Activated CD4-positive, CD25-positive, alpha-beta regulatory T cell (primary cell): ENCODE measurements around the gene PLXDC1.
"Not testable (repeated sequence)": the region's sequence is repeated elsewhere in the genome, so short reads cannot be mapped to it uniquely, and the experiment has no call there.

ENCODE experiments used
- DNase-seq, 4 experiments: peaks; one replicate each; lab custom pipeline; 2025; lab: John Stamatoyannopoulos, UW

Gene PLXDC1

GRCh38 chr17:39125143-39125875 is 26.1 kb downstream of the PLXDC1 start:
- no peak for DNase-seq

GRCh38 chr17:39123627-39124026 is 27.8 kb downstream of the PLXDC1 start:
- DNase-seq: no peak

GRCh38 chr17:39122991-39123390 is 28.4 kb downstream of the PLXDC1 start:
- no peak for DNase-seq

DNA sequence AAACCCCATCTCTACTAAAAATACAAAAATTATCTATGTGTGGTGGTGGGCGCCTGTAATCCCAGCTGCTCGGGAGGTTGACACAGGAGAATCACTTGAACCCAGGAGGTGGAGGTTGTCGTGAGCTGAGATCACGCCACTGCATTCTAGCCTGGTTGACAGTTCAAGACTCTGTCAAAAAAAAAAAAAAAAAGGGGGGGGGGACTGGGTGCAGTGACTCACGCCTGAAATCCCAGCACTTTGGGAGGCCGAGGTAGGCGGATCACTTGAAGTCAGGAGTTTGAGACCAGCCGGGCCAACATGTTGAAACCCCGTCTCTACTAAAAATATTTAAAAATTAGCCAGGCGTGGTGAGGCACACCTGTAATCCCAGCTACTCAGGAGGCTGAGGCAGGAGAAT is 29.5 kb downstream of the PLXDC1 start:
- not testable (repeated sequence) for DNase-seq

DNA sequence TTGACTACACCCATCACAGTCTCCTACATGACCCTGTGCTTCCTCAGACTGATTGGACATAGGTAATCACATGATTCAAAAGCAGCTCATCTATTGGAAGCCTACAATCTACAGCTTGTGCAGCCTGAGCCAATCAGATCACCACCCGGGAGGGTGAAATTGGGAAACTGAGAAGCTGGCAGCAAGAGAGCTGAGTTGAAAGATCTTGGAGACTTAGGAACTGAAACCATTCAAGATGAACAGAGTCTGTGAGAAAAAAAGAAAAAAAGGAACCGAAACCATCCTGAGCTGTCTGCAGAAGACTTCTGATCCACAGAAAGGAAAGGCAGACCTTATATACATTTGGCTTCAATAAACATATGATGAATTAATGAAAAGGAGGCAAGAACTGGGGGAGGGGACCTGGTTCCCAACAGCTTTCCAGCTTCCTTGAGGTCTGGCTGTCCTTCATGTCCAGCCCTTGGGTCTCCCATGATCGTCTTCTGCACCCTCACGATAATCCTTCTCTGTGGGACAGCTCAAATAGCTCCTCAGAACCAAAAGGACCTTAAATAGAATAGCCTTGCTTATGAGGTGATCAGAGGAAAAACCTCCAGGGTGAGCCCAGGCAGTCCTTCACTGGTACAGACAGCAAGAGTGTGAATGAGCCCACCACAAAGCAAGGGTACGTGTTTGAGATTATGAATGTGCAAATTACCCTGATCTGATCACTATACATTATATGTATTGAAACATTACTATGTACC is 32.6 kb downstream of the PLXDC1 start:
- DNase-seq: no peak

- no peak for DNase-seq
These were observed 35.2 kb downstream of the PLXDC1 start for GRCh38 chr17:39116224-39116623.

DNA sequence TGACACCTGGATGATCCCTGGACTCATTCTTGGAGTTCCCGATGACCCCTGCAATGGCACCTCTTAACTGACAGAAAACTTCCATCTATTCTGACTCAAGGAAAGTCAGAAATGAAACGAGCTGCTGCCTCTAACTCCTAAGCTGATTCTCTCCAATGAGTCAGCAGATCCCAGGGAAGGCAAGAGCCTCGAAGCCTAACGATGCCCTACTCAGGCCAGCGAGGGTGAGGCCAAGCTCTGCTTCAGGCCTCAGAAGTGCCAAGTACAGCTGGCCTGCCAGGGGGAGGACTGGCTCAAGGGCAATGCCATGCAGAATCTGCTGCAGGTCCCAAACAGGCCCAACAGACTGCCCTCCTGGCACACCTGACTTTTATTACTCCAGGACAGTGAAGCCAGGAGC is 36.3 kb downstream of the PLXDC1 start:
- DNase-seq: no peak

DNA sequence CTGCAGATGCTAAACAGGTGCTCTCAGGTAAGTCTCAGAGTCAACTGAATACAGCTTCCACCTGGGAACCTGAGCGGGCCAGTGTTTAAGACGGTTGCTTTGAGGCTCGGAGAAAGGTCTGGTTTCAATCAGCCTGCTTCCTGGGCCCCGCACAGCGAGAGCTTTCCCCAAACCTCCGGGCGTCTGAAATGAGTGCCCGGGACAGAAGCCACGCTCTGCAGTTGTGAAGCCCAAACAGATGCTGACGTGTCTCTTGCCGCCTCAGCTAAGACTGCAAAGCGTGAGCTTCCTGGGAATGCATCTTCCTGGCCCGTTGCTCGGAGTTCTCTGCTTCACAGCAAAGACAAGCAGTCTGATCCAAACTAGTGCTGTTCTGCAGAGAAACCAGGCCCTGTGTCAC is 36.7 kb downstream of the PLXDC1 start:
- no peak for DNase-seq

DNA sequence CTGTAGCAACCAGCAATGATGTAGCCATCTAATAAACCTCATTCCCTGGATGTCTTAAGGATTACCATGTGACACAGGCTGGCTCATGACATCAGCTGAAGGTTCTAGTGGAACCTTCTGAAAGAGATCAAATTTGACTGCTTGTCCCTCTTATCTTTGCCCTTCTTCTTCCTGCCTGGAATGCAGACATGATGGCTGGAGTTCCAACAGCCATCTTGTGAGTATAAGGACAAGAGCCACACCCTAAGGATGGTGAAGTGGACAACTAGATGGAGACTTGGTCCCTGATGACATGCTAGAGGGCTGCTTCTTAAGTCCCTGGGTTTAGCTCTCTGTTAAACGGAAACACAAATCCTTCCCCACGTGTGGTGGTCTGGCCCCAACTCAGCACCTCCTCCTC is 37.6 kb downstream of the PLXDC1 start:
- DNase-seq: no peak

GRCh38 chr17:39110435-39111136 is 40.9 kb downstream of the PLXDC1 start:
- no peak for DNase-seq

DNA sequence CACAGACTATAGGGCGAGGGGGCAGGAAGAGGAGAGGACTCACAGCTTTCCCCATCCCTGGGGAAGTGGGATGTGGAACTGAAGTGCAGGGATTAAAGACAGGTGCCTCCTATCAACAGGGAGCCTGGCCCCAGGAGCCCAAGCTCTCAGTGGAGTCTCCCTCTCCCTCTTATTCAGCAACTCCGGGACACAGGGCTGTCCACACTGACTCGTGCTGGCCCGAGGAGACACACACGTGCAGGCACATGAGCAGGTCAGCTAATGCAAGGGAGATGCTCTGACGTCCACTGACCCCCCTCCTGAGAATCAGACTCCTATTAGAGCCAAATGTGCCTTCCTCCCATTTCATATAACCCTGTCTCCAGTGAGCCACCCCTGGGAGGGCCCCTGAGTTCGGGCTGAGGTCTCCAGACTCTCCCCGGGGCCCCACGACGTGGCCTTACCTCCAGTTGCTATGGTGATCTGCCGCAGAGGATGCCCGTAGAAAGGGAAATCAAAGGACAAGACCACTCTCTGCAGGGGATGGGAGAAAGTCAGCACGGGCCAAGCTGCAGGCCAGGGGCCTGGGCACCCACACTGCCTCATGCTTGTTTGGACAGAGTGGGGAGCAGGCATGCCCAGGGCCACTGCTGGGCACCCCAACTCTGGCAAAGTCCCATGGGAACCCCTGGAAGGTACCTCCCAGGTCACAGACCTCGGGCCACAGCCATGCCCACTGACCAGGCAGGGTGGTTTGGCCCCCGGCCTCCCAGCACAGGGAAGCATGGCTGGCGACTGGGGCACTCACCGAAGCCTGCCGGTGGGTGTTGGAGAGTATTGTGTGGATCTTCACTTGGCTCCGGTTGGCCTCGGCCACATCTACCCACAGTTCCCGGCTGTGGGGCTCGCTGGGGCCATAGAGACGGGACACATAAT is 42.7 kb downstream of the PLXDC1 start:
- no peak for DNase-seq

- no peak for DNase-seq
These were observed 43.5 kb downstream of the PLXDC1 start for GRCh38 chr17:39107973-39108372.

GRCh38 chr17:39107155-39107554 is 44.3 kb downstream of the PLXDC1 start:
- DNase-seq: no peak

- DNase-seq: no peak
These were observed 45.7 kb downstream of the PLXDC1 start for GRCh38 chr17:39105705-39106104.

DNA sequence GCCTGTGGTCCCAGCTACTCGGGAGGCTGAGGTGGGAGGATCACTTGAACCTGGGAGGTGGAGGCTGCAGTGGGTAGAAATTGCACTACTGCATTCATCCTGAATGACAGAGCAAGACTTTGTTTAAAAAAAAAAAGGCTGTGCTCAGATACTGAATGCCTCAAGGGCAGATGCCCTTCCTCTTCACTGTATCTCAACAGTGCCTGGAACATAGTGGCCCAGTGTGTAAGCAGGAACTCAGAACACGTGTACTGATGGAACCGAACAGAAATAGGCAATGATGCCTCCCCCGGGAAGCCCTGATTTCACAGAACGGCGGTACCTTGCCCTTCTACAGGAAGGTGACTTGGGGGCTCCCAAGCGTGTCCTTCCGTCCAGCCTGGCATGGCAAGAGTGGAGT is 46.8 kb downstream of the PLXDC1 start:
- no peak for DNase-seq

DNA sequence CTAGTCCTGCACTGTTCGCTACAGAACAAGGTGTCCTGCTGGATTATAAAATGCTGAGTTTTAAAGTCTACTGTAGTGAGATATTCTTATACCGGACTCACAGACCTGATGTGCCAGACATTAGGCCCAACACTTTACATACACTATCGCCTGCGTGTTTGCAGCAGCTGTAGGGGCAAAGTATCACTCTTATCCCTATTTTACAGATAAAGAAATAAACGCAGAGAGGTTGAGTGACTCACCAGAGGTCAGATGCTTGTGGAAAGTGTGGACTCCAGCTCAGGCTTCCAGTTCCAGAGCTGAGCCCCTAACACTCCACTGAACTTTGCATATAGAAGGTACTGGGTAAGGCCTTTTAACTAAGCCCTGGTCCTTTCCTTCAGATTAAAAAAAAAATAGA is 47.4 kb downstream of the PLXDC1 start:
- DNase-seq: no peak

DNA sequence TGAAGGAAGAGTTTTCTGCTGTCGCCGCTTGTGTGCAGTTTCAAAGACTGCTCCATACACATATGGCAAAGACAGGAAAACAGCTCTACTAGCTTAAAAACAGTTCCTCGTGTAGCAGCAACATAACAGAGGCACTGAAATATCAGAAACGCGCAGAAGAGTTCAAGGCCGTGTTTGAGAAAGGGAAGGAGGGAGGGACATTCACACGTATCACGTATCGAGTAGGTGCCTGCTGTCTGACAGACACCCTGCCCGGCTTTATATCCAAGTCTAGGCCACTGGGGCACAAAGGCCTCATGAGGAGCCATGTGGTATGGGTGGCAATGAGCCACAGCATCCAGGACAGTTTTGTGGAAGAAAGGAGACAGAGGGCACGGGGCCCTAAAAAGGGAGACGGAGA is 50.3 kb downstream of the PLXDC1 start:
- no peak for DNase-seq

DNA sequence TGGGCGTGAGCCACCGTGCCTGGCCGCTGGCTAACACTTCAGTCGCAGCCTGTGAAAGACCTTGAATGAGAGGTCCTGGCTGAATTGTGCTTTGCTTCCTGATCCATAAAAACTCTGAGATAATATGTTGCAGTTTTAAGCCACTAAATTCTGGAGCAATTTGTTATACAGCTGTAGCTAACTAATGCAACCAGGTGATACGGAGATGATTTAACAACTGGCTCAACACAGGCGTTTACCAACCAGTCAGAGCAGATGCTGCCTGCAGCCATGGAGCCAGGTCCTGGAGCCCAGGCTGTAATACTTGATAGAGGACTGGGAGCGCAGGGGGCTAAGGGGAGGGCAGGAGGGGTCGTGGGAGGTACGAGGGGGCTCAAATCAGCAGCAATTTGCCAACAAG is 50.9 kb downstream of the PLXDC1 start:
- DNase-seq: no peak

DNA sequence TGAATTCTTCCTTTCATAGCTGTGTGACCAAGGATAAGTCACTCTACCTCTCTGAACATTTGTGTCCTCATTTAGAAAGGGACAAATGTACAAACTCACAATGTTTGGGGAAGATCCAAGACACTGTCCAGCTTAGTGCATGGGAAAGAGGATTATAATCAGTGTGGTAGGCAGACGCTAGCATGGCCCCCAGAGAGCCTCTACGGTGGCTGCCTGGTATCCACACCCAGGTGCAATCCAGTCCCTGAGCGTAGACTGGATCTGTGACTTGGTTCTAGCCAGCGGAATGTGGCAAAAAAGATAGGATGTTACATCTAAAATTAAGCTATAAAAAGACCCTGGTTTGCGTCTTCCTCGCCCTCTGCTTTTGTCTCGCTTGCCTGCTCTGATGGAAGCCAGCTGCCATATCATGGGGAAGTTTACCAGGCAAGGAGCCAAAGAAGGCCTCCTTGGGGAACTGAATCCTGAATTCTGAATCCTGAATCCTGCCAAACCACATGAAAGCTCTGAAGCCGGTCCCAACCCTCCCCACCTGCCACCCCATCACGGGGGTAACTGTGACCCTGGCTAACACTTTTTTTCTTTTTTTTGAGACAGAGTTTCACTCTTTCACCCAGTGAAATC is 51.7 kb downstream of the PLXDC1 start:
- no peak for DNase-seq

DNA sequence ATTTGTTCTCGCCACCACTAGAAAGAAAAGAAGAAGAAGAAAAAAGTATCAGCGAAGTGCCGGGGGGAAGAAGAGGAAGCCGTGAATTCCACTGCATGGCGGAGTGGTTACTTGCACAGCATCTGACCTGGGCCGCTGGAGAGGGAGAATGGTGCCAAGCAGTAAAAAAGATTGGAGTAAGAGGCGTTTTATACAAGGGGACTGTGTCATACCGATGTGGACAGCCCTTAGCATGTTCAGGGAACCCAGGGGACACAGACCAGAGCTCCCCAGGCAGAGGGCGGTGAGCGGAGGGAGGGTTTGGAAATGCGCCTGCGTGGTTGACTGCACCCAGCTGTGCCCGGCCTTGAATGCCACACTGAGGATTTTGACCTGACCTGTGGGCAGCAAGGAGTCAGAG is 52.8 kb downstream of the PLXDC1 start:
- DNase-seq: no peak

DNA sequence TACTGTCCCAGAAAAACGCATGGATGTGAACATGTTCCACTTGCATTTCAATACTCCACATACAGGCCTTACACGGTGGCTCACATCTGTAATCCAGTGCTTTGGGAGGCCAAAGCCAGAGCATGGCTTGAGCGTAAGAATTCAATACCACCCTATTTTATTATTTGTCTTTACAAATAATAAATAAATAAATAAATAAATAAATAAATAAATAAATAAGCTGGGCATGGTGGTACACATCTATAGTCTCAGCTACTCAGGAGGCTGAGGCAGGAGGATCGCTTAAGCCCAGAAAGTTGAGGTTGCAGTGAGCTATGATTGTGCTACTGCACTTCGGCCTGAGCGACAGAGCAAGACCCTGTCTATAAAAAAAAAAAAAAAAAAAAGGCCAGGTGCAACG is 53.9 kb downstream of the PLXDC1 start:
- no peak for DNase-seq

- DNase-seq: no peak
These were observed 54.3 kb downstream of the PLXDC1 start for GRCh38 chr17:39097150-39097519.
